Measurements from ENCODE around the gene KRTAP20-2.

Gene KRTAP20-2

DNA sequence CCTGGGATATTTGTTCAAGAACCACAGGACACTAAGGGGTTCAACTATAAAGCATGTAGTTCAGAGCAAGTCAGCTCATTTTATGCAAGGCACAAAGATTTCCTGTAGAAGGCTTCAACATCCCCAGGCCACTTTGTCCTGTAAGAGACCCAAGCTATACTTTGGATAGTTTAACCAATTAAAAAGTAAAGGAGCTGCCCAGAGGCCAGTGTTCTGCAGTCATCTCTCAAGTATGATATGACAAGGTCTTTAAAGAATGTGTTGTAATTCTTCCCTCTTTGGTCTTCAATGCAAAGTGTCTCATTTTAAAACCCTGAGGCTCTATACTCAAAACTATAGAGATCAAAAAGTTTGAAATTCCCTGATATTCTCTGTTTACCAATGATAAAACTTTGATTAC is 41.7 kb downstream of the KRTAP20-2 start:
- DNase-seq, result no peak

DNA sequence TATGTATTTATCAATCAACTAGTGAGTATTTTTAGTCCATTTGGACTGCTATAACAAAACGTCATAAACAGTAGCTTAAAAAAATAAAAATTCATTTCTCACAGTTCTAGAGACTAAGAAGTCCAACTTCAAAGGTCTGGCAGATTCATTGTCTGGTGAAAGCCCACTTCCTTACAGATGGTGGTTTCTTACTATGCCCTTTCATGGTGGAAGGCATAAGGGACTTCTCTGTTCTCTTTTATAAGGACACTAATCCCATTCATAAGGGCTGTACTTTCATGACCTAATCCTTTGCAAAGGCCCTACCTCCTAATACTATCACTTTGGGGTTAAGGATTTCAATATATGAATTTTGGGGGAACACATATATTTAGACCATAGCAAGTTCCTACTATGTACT is 45.6 kb downstream of the KRTAP20-2 start:
- DNase-seq, result no peak

DNA sequence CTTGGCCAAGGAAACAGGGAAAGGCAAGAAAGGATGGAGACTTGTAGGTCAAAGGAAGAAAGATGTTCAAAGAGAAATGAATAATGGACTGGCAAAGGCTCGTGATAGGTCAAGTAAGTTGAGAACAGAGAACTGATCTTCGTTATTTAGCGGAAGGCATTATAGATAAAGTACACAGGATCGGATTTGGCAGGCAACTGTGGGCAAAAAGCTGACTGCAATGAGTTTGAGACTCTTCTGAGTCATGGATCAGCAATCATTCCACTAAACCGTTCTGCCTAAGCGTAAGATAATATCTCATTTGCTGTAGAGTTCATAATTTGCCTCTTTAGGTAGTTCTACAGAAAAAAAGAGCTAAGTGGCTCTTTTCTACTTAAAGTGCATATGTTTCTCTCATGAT is 49.5 kb downstream of the KRTAP20-2 start:
- no peak for DNase-seq

Data from NCI-H1930 (cell line).